Measurements from ENCODE around the gene KRT74.

The KRT74 gene

DNA sequence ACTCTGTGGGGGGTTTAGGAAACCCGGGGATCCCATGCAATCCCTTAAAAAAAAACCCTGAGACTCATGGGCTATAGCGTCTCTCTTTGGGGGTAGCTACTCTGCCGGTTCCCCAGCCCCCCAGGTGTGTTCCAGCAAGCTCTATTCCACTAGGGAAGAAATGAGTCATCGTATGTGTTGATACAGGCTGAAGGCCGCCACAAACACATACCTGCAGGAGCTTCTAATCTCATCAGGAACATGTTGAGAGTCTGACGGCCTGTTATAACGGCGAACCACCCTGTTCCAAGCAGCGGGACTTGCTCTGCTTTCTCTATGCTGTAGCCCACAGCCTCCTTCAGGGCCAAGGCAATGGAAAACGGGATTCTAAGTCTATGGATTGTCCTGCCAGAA, 52.5 kb downstream of the KRT74 start:
- ChIA-PET CTCF (interaction anchor here (1.5 to 7.5 kb wide), 4 partner anchors 13 to 359 kb away, joined by 4 to 48 read pairs (median 10); no protein-coding TSS in a partner anchor), POLR2A (no interaction called here)
- no peak for DNase-seq (ENCODE audit: low read depth, low spot score)
- no peak overlapping the region for H3K4me3 ChIP-seq (ENCODE audit: low read depth, low read length)
- TF ChIP-seq, protein P1, sequence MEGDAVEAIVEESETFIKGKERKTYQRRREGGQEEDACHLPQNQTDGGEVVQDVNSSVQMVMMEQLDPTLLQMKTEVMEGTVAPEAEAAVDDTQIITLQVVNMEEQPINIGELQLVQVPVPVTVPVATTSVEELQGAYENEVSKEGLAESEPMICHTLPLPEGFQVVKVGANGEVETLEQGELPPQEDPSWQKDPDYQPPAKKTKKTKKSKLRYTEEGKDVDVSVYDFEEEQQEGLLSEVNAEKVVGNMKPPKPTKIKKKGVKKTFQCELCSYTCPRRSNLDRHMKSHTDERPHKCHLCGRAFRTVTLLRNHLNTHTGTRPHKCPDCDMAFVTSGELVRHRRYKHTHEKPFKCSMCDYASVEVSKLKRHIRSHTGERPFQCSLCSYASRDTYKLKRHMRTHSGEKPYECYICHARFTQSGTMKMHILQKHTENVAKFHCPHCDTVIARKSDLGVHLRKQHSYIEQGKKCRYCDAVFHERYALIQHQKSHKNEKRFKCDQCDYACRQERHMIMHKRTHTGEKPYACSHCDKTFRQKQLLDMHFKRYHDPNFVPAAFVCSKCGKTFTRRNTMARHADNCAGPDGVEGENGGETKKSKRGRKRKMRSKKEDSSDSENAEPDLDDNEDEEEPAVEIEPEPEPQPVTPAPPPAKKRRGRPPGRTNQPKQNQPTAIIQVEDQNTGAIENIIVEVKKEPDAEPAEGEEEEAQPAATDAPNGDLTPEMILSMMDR (IDR thresholded peaks at IDR 0.05; ENCODE audit: insufficient read depth, low read length, missing control alignments): no peak

DNA sequence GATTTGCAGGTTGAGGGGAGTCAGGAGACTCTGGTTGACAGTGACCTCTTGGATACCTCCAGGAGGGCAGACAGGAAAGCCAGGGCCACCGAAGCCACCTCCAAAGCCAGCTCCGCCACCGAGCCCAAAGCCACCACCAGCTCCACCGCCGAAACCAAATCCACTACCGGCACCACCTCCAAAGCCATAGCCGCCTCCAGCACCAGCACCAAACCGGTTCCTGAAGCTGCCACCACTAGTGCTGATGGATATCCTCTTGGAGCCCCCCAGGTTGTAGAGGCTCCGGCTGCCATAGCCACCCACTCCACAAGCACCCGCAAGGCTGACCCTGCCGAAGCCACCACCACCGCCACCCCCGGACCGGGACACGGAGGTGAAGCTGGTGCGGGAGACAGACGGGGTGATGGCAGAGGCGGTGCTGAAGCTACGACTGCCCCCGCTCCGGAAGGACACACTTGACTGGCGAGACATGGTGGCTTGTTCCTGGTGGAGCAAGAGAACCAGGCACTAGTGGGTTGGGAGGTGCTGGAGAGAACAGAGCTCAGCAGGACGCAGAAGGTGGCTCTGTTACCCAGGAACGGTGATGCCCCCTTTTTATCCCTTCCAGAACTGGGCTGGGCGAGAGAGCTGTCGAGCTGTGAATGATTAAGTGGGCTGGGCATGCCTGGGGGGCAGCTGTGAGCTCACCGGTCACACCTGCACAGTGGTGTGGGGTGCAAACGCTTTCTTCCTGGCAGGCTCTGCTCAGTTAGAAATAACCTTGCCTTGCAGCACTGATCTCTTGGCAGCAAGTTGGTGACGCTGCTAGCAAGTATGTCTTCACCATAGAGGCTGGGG, 53.6 kb downstream of the KRT74 start, which contains the start of gene KRT5:
KRT5 (minus strand) TSS at position 569 of the 837 bp plus-strand sequence; CDS start at position 471, 98 bp downstream.
- DNase-seq (ENCODE audit: low read depth, low spot score): no peak
- POLR2A ChIA-PET: no interaction called here
- TF ChIP-seq, protein P1 (IDR thresholded peaks at IDR 0.05; ENCODE audit: insufficient read depth, low read length, missing control alignments): no peak
- CTCF ChIA-PET: interaction anchor here (1.1 to 7.5 kb wide), 4 partner anchors 12 to 364 kb away, joined by 3 to 48 read pairs (median 4); no protein-coding TSS in a partner anchor
- no peak within 1 kb of the TSS for H3K4me3 ChIP-seq (ENCODE audit: low read depth, low read length)

DNA sequence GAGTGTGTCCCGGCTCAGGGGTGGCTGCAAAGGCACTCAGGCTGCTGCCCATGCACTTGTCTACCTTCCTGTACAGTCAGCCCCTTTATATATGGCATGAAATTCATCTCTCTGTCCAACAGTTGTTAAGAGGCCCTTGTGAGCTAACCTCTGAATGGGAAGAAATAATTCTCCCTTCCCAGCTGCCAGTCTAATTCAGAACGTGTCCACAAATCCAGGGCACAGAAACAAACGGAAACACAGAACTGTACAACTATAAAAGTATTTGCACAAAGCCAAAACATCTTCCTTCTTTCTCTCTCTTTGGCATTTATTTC, 54.3 kb downstream of the KRT74 start:
- no peak overlapping the region for H3K4me3 ChIP-seq (ENCODE audit: low read depth, low read length)
- no peak for DNase-seq (ENCODE audit: low read depth, low spot score)
- CTCF ChIA-PET: interaction anchor here (1.3 to 7.5 kb wide), 3 partner anchors 11 to 359 kb away, joined by 3 to 48 read pairs (median 4); no protein-coding TSS in a partner anchor
- POLR2A ChIA-PET: no interaction called here
- TF ChIP-seq, protein P1 (IDR thresholded peaks at IDR 0.05; ENCODE audit: insufficient read depth, low read length, missing control alignments): no peak

DNA sequence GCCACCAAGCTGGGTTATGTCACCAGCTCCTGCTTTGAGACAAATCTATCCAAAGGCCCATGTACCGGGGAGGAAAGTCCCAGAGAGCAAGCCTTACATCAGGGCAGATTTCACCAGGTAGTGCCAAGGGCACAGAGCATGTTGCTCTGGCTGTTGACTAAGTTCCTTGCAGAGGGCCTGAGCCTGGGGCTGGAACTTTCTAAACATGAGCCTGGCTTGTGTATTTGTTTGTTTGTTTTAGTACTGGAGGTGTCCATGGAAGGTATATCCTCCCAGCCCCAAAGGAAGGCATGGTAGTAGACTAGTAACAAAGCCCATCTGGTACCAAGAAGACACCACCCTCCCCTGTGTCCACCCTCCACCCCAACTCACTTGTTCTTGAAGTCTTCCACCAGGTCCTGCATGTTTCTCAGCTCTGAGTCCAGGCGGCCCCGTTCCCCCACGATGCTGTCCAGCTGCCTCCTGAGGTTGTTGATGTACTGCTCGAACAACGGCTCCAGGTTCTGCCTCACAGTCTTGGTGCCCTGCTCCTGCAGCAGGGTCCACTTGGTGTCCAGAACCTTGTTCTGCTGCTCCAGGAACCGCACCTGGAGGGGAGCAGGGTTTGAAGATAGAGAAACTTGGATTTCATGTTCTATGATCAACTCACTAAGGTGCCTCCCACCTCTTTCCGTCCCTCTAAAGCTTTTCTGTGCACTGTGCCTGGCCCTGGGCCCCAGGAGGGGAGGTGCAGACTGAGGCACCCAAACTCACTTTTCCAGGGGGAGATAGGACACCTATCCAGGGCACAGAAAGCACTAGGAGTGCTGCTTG, 54.9 kb downstream of the KRT74 start:
- no peak overlapping the region for H3K4me3 ChIP-seq (ENCODE audit: low read depth, low read length)
- ChIA-PET CTCF (interaction anchor here (2.2 to 7.5 kb wide), 2 partner anchors 11 to 361 kb away, joined by 5 to 48 read pairs; no protein-coding TSS in a partner anchor), POLR2A (no interaction called here)
- DNase-seq (ENCODE audit: low read depth, low spot score): no peak
- TF ChIP-seq, protein P1 (IDR thresholded peaks at IDR 0.05; ENCODE audit: insufficient read depth, low read length, missing control alignments): no peak

DNA sequence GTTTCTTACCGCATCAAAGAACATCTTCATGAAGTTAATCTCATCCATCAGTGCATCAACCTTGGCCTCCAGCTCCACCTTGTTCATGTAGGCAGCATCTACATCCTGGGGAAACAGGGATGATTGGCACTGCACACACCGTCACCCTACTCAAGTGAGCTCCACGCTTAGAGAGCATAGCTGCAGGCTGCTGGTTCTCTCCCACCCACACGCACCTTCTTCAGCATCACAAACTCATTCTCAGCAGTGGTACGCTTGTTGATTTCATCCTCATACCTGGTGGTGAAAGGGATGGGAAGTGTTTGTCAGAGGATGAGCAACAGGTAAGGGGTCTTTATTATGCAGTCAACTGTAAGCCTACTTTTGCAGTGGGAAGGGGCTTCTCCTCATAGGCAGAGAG, 55.8 kb downstream of the KRT74 start:
- ChIA-PET CTCF (interaction anchor here (1.4 to 7.5 kb wide), 3 partner anchors 10 to 362 kb away, joined by 3 to 48 read pairs (median 5); no protein-coding TSS in a partner anchor), POLR2A (no interaction called here)
- TF ChIP-seq, protein P1 (IDR thresholded peaks at IDR 0.05; ENCODE audit: insufficient read depth, low read length, missing control alignments): no peak
- H3K4me3 ChIP-seq (ENCODE audit: low read depth, low read length): no peak overlapping the region
- no peak for DNase-seq (ENCODE audit: low read depth, low spot score)
